Left colon (tissue), 2 donors: Measurements from ENCODE around the gene KDM4B. TPM values are rescaled to one million over a fixed set of nuclear protein-coding genes. Genes with fewer than 3 reads are reported as not detected.

Experiments
- ATAC-seq: fragments of 200-7000 bp; cut with Tn5 transposase; one replicate; pipeline ENCODE4 v1.9.1; 2020; ENCODE audit warnings: mild to moderate bottlenecking, moderate library complexity
- DNase-seq, 2 donors: peaks; one replicate each; pipeline ENCODE4 v3.0.0-alpha.2; 2020
- intact Hi-C, 2 donors: fragments of 100-400 bp; cut with DNase I in 1 of 2; cut with micrococcal nuclease in 1 of 2; formaldehyde crosslinking; loops; one replicate each; pipeline versions ENCODE4 v1.11.2 to v1.14.0; 2022; cut with DNase I, micrococcal nuclease
- total RNA-seq, 2 donors: library from RNA; stranded (reverse); fragmentation: NEBNext Ultra II Directional; extraction: Animal tissue kit (Norgen Biotek cat#: 25700); gene quantifications; one replicate each; pipeline ENCODE4 v1.2.1, GENCODE V29; 2021
- donor health status: DM: no; HTN: no; CAD: no.
- donor health status: DM: yes; HTN: yes; CAD: no.

KDM4B gene
- total RNA-seq, 2 donors from 2014 or later = 43.9 to 46.2 TPM

DNA sequence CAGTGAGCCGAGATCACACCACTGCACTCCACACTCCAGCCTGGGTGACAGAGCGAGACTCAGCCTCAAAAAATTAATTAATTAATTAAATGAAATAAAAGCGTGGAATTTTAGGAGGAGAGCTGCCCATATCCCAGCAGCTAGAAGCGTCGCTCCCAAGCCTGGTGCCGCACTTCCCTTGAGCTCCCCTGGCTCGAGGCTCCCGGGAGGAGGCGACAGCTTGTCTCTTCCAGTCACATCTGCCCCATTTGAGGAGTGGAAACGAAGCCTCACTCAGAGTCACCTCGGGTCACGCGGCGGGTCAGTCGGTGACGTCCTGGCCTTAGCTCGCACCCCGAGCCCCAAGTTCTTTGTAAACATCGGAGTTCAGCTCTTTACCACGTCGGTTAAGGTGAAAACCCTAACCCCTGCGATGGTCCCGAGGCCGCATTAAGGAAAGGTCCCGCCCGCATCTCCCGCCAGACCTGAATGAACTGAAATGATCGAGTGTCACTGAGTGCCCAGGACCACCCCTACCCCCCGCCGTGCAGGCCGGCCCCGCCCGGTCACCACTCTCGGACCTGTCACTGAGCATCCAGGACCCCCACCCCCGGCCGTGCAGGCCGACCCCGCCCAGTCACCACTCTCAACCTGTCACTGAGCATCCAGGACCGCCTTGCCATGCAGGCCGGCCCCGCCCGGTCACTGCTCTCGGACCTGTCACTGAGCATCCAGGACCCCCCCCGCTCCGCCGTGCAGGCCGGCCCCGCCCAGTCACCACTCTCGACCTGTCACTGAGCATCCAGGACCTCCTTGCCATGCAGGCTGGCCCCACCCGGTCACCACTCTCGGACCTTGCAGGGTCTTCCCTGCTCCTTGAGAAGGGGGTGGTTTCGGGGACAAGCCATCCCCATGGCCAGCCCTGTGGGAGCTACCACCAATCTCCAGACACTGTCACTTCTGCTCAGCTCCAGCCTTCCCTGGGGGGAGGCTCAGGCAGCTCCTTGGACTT lies 176.9 kb downstream of the KDM4B start:
- ATAC-seq (no peak), DNase-seq (peak in 1 of 2 donors; percentile 4)

DNA sequence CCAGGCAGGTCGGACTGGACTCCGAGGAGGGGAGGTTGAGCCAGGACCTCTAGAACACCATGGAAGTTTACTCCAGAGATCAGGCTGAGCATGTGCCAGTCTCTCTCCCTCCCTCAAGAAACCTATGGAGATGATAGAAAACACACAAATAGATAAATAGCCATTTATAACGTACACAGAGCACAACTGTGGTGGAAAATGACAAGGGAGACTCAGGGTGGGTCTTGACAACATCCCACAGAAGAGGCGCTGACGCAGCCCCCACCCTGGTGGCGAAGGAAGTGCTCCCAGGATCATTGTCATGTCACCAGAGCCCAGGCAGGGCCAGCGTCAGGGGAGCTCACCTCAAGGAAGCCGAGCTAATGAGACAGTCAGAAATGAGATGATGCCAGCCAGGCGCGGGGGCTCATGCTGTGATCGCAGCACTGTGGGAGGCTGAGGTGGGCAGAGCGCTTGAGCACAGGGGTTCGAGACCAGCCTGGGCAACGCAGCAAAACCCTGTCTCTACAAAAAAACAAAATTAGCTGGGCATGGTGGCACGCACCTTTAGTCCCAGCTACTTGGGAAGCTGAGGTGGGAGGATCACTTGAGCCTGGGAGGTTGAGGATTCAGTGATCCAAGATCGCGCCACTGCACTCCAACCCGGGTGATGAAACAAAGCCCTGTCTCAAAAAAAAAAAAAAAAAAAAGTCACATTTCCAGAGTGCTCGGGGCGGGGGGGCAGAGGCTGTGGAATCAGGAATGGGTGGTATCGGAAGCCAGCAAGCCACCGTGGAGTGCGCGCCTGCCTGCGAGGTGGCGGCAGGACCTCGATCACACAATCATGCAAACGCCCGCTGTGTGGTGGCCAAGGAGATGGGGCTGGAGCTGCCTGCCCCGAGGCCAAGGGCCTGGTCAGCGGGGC lies 178.4 kb downstream of the KDM4B start:
- no peak for ATAC-seq
- intact Hi-C loops = no loop called here
- peak in 1 of 2 donors; percentile 15 for DNase-seq

More for the DNA sequence above, 176.9 kb downstream of the KDM4B start:
- intact Hi-C loops = no loop called here

DNA sequence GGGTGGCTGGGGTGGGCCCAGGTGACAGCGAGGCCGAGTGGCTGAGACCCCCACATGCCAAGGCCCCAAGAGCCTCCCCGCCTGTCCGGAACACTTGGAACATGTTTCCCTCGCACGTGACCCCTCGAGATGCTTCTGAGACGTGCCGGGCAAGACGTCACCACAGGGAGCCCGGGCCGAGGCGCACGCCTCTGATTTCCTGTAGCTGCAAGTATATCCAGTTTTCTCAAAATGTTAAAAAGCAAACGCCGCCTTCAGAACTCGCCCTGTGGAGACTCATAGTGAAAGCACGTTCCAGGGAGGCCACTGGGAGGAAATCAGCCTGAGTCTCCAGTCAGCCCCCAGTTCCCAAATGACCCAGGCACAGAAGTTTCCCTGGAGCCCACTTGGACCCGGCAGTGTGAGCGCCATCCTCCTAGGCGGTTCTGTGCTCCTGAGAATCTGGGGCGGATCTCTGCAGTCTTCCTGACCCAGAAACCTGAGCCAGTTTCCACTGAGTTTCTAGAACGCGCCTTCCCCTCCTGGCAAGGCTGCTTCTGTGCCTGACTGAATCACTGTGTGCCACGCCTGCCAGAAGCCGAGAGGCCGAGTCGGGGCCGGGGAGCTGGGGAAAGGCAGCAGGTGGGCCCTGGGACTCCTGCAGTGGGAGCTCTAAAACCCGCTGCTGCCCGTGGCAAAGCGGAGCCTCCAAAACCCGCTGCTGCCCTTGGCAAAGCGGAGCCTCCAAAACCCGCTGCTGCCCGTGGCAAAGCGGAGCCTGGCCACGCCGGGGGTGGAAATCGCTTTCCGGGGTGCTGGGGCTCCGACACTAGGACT lies 179.3 kb downstream of the KDM4B start:
- DNase-seq = peak in 1 of 2 donors; percentile 18
- no peak for ATAC-seq
- intact Hi-C loops = no loop called here

DNA sequence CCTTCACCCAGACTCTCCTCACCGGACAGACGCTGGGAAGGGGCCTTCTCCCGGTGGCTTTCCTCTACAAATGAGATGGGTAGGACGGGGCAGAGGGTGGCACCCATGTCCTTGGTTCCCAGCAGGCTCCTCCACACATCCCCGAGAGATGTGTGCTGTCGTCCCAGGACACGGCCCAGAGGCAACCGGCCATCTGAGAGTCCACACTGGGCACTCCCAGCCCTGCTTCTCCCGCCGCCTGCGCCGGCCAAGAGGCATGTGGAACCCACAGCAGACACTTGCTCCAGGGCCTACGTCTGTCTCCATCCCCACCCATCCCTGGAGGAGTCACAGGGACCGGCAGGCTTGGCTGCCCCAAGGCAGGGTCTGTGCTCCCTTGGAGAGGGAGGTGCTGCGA lies 179.9 kb downstream of the KDM4B start:
- DNase-seq (peak in 1 of 2 donors; percentile 4), ATAC-seq (peak; percentile 6)
- intact Hi-C loops = no loop called here

DNA sequence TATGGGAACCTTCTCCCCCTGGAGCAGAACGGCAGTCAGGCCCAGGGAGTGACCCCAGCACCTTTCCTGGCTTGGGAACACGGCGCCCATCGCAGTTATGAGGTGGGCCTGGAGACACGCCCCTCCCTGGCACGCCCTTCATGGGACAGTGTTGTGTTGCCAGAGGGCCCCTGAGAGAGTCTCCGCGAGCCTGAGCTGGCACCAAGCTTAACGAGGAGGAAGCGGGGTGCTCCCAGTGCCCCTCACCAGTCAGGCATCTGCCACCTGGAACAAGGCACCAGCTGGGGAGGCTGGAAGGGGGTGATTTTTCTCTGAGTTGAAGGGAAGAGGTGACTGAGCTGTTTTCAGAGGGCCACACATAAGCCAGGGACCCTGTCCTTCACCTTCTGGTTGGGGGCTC lies 180.6 kb downstream of the KDM4B start:
- intact Hi-C loops = no loop called here
- DNase-seq (no peak), ATAC-seq (no peak)

DNA sequence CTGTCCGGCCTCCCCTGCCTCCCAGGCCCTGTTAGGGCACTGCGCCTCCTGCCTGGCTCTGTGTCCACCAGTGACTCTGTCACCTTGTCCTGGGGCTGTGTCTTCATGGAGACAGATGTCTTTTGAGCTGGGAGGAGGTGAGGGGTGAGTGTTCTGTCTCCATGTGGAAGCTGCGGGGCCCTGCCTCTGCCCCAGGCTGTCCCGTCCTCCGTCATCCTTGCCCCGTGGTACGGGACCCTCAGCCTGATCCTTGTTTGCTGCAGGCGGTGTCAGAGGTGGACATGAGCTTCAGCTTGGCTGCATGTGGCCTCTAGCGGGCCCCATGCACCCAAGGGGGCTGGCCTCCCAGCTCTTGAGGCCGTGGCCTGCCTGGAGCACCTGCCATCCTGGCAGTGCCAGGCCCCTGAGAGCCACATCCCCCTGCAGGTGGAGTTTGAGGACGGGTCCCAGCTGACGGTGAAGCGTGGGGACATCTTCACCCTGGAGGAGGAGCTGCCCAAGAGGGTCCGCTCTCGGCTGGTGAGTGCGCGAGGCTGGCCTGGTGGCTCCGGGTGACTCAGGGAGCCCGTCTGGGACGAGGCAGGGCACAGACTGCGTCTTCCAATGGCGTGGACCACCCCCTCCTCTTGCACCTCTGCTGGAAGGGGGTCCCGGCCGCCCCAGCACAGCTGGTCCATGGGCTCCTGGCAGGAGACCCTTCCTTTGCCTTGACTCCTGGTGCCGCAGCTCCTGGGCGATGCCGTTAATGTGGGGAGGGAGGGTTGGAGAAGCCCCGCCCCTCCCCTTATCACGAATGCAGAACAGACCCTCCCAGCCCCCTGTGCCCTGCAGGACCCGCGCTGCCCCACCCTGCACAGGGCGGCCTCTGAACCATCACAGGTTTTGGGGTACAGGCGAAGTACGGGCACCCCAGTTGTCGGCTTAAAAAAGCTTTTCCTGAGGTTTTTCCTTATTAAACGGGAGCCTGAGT lies 181.3 kb downstream of the KDM4B start:
- DNase-seq (no peak), ATAC-seq (no peak)
- intact Hi-C loops = no loop called here

DNA sequence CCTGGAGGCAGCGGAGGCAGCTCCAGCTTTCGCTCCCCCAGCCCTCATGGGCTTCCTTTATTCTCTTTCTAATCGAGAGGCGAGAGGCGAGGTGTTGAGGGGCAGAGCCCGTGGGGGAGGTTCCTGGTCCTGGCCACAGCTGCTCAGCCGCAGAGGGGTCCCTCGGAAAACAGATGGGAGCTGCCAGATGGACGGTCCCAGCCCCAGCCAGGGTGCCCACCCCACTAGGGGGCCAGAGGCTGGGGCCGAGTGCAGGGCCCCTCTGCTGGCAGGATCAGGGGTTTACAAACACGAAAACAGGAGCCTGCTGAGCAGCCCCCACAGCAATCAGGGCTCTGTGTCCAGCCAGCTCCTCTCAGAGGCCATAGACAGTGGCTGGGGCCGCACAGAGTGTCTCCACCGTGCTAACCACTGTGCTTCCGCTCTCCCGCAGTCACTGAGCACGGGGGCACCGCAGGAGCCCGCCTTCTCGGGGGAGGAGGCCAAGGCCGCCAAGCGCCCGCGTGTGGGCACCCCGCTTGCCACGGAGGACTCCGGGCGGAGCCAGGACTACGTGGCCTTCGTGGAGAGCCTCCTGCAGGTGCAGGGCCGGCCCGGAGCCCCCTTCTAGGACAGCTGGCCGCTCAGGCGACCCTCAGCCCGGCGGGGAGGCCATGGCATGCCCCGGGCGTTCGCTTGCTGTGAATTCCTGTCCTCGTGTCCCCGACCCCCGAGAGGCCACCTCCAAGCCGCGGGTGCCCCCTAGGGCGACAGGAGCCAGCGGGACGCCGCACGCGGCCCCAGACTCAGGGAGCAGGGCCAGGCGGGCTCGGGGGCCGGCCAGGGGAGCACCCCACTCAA lies 182.2 kb downstream of the KDM4B start:
- peak in 1 of 2 donors; percentile 4 for DNase-seq
- intact Hi-C loops = no loop called here
- ATAC-seq = no peak

DNA sequence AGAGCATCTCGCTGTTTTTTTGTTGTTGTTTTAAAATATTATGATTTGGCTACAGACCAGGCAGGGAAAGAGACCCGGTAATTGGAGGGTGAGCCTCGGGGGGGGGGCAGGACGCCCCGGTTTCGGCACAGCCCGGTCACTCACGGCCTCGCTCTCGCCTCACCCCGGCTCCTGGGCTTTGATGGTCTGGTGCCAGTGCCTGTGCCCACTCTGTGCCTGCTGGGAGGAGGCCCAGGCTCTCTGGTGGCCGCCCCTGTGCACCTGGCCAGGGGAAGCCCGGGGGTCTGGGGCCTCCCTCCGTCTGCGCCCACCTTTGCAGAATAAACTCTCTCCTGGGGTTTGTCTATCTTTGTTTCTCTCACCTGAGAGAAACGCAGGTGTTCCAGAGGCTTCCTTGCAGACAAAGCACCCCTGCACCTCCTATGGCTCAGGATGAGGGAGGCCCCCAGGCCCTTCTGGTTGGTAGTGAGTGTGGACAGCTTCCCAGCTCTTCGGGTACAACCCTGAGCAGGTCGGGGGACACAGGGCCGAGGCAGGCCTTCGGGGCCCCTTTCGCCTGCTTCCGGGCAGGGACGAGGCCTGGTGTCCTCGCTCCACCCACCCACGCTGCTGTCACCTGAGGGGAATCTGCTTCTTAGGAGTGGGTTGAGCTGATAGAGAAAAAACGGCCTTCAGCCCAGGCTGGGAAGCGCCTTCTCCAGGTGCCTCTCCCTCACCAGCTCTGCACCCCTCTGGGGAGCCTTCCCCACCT lies 183.3 kb downstream of the KDM4B start:
- DNase-seq (no peak), ATAC-seq (no peak)
- intact Hi-C loops = no loop called here

DNA sequence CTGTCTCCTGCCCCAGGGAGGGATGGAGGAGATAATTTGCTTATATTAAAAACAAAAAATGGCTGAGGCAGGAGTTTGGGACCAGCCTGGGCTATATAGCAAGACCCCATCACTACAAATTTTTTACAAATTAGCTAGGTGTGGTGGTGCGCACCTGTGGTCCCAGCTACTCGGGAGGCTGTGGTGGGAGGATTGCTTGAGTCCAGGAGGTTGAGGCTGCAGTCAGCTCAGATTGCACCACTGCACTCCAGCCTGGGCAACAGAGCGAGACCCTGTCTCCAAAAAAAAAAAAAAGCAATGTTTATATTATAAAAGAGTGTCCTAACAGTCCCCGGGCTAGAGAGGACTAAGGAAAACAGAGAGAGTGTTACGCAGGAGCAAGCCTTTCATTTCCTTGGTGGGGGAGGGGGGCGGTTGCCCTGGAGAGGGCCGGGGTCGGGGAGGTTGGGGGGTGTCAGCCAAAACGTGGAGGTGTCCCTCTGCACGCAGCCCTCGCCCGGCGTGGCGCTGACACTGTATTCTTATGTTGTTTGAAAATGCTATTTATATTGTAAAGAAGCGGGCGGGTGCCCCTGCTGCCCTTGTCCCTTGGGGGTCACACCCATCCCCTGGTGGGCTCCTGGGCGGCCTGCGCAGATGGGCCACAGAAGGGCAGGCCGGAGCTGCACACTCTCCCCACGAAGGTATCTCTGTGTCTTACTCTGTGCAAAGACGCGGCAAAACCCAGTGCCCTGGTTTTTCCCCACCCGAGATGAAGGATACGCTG lies 184.0 kb downstream of the KDM4B start:
- intact Hi-C loops = no loop called here
- ATAC-seq = no peak

DNA sequence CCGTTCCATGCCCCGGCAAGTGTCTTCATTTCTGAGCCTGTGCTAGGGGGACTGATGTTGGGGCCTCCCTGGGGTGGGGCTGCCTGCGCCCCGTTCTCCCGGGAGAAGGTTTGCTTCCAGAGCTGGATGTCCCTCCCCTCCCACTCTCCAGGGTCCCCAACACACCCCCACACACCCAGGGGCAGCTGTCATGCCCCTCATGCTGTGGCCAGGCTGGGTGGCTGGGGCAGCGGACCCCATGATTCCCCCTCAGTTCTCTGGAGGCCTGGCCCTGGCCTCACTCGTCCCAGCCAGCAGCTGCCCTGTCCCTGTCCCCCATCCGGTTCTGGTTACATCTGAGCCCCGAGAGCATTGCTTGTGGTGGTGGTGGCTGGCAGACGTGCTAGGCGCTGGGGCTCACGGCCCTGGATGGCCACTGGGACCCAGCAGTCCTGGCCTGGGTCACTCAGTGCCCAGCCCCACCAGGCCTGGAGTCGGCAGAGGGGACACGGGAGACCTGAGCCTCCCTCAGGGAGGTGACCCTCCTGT lies 184.8 kb downstream of the KDM4B start:
- DNase-seq = no peak
- ATAC-seq = peak; percentile 2
- intact Hi-C loops = no loop called here

More for the DNA sequence above, 184.0 kb downstream of the KDM4B start:
- no peak for DNase-seq

DNA sequence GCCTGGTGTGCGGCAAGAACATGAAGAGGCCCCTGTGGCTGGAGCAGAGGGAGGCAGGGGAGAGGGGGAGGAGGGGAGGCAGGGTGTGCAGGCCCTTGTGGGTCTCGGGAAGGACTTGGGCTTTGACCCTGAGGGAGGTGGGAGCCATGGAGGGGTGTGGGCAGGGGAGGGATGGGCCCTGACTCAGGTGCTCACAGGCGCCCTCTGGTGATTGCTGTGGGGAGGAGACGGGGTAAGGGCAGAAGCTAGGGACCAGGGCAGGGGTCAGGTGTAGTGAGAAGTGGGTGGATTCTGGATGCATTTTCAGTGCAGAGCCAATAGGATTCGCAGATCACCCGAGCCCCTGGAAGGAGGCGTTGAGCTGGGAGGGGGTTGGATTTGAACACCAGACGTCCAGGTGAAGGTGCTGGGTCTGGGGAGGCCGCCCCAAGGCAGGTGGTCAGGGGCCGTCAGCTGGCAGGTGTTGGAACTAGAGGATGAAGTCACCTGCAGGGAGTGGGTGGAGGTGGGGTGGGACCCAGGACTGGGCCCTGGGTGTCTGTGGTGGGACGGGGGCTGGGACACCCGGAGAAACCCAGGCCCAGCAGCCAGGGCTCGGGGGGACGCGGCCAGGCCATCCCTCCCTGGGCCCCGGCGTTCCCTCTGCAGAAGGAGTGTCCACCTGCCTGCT lies 185.4 kb downstream of the KDM4B start:
- intact Hi-C loops = no loop called here
- peak; percentile 65 for ATAC-seq
- DNase-seq = peak in 1 of 2 donors; percentile 60

DNA sequence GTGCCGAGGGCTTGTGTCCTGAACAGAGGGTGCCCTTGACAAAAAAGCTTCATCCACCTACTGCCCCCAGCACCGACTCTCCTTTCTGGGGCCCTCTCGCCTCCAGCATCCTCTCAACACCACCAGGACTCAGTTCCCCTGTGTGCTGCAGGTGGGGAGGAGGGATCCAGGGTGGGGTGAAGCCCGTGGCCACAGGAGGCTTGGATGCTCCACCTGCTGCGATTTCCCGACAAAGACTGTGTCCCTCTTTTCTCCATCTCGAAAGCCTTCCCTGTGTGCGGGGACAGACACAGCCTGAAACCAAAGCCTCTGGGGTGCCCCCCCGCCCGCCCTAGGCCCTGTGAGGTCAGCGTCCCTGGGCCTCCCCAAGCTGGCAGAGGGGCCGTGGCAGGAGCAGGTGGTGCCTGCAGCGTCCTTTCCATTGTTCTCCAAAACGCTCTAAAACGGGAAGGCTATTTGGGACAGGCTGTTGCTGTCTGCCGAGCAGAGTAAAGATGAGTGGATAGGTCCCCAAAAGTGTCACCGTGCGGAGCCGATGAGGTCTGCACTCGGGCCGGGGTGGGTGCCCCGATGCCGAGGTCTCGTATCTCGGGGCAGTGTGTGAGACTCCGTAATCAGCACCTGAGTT lies 186.0 kb downstream of the KDM4B start:
- intact Hi-C loops = no loop called here
- no peak for DNase-seq
- ATAC-seq = no peak

DNA sequence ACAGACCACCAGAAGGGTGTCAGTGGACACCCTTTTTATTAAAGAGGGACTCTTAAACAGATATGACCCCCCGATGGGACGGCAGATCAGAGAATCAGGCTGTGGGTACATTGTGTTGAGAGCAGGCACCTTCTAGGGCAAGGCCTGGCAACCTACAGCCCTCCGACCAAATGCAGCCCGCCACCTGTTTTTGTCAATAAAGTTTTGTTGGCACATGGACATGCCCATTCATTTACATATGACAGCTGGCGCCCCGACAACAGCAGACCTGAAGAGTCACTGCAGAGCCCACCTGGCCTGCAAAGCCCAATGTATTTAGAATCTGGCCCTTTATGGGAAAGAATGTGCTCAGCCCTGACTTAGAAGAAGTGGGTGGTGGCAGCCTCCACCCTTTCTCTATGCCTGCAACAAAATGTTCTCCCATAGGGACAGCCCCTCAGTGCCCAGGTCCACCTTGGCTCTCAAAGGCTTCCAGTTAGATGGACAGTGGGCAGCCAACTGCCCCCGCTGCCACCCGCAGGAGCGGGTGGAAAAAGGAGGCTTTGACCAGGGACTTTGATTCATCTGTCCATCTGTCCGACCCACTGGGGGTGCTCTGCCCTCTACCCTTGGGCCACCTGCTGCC lies 186.8 kb downstream of the KDM4B start:
- intact Hi-C loops = no loop called here
- DNase-seq = no peak
- ATAC-seq = no peak
